Fibroblast of peridontal ligament (primary cell): ENCODE measurements around the gene NIPAL3.
A peak's percentile ranks its signal among the peaks of the same experiment; 100 is the strongest.
"Not testable (repeated sequence)": the region's sequence is repeated elsewhere in the genome, so short reads cannot be mapped to it uniquely, and the experiment has no call there.

Experiments
- DNase-seq: peaks from one replicate; pipeline ENCODE4 v3.0.0-alpha.2; 2010; ENCODE audit errors: extremely low read depth

NIPAL3 gene

GRCh38 chr1:24457866-24458265, 42.3 kb downstream of the NIPAL3 start:
- no peak for DNase-seq

GRCh38 chr1:24459551-24460266, 44.1 kb downstream of the NIPAL3 start:
- no peak for DNase-seq

DNA sequence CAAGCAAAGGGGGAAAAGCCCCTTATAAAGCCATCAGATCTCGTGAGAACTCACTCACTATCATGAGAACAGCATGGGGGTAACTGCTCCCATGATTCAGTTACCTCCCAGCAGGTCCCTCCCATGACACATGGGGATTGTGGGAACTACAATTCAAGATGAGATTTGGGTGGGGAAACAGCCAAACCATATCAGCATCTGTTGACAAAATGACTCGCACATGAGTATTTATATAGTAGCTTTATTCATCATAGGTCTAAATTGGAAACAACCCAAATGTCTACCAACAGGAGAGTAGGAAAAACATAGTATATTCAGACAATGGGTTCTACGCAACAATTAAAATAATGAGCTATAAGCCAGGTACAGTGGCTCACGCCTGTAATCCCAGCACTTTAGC, 46.5 kb downstream of the NIPAL3 start:
- DNase-seq: peak; percentile 52

DNA sequence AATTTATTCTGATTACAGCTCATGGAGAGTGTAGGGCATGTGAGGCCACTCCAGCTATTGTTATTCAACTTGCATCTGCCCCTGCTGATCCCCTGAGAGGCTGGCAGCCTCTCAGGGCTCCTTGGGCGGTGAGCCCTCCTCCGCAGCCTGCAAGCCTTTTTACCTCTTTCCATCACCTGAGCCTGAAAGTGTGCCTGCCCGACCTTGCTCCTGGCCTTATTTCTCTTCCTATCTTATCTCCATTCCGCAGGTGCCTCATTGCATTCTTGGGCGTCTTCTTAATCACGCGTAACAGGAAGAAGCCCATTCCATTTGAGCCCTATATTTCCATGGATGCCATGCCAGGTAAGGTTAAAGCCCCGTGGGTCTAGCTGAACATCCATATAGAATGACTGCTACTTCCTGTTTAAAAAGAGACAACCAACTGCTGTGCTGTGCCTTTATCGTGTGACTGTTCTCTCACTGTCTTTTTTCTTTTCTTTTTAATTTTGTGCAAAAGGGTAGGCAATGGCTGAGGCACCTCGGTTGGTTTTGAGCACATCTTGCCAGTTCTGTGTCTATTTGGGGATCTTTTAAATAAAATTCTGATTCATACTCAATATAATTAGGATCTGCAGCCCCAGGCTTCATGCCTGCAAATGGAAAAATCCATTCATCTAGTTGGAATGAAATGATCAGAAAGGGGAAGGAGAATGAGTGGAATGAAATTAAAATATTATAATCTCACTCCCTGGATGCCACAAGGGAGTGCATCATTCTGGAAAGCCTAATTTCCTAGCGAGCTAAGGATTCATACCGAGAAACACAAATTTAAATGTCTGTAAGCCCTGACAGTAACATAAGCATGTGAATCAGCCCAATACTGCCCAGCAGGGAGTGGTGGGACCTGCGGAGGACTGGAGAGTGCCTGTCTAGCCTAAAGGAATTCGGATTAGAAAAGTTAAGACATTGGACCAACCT, 48.5 kb downstream of the NIPAL3 start:
- DNase-seq: peak; percentile 60

- no peak for DNase-seq
Measured at GRCh38 chr1:24465099-24465498, 49.5 kb downstream of the NIPAL3 start.

DNA sequence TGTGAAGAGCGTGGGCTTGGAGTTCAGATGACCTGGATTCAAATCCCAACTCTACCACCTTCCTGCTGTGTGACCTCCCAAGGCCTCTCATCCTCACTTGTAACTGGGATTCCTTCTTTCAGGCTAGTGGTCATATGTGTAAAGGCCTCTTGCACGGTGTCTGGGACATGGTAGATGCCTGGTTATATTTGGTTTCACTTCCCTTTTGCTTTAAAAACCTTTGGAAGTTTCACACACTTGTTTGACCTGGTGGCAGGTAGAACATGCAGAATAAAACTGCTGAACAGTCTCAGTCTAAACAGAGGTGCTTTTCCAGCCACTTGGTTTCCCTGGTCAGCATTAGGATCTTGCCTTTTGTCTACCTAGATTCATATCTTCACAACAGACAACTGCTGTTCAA, 50.0 kb downstream of the NIPAL3 start:
- no peak for DNase-seq

GRCh38 chr1:24468685-24469316, 53.2 kb downstream of the NIPAL3 start:
- DNase-seq: peak; percentile 6

DNA sequence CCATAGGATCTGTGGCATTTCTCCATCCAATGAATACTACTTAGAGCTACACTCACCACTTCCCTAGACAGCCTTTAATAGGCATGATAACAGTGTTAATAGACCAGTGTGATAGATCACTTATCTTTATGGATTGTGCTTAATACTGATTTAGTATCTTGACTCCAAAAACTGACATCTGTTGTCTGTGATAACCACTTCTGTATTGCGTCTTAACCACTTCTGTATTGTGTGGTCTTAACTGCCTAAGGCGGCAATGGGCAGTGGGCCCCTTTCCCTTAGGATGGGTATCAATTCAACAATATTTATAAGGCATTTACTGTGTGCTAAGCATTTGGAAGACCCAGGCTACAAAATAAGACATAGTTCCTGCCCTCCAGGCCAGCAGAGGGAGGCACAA, 55.0 kb downstream of the NIPAL3 start:
- no peak for DNase-seq

DNA sequence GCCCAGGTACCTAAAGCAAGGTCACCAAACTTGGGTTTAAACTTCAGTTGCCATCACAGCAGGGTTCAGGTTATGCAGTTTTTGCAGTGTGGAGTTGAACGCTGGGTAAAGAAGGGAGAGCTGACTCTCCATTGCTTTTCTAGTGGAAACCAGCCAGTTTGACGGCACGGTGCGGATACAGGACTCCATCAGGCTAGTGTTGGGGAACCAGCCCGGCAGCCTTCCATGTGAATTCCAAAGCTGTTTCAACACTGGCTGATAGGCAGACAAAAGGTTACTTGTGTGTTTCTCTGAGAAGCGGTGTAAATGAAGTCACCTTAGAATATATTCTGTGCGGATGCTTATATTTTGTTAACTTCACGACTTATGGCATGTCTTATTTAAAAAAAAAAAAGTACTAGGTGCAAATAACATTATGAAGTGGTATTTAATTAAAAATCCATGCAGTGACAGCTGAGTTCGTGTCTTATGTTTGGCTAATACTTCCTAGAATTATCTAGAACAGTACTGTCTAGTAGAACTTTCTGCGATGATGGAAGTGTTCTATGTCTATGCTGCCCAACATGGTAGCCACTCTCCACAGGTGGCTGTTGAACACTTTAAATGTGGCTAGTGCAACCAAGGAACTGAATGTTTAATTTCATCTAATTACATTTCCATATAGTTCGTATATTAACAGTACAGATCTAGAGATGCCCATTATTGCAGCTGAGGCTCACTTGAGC, 57.1 kb downstream of the NIPAL3 start:
- DNase-seq: no peak

DNA sequence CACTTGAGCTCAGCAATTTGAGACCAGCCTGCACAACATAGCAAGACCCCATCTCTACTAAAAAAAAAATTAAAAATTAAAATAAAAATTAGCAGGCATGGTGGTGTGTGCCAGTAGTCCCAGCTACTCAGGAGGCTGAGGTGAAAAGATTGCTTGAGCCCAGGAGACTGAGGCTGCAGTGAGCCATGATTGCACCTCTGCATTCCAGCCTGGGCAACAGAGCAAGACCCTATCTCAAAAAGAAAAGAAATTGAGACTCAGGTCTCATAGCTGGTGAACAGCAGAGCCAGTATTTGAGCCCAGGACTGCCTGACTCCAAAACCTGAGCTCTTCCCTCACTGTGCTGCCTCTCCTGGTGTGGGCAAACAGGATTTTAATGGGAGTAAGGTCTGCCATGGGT, 58.6 kb downstream of the NIPAL3 start:
- no peak for DNase-seq

DNA sequence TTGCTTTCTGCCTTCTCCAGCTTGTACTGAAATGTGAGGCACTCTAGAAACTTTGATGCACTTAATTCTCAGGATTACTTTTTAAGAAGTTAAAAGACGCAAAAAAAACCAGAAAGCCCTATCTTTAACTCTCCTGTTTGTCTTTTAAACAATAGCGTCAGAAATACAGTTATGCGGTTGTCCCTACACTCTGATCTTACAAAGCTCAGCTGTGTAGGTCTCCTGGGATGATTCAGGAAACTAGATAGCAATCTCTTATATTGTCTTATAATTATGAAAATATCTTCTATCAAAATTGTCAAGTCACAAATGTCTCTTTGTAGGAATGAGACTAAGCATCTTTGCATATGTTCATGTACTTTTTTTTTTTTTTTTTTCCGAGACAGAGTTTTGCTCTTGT, 60.1 kb downstream of the NIPAL3 start:
- DNase-seq: no peak

DNA sequence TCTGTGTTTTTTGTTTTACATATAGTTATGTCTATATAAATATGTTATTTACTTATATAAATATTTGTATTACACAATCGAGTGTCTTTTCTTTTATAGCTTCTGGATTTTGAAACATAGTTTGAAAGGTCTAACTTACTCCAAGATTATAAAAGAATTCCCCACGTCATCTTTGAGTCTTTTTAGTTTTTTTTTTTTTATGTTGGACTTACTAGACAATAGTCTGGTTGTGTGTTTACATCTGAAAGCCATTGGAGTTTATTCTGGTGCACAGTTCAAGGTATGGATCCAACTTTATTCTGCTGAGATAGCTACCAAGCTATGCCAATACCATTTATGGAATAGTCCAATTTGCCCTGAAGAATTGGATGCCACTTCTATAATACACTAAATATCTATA, 61.0 kb downstream of the NIPAL3 start:
- DNase-seq: no peak

DNA sequence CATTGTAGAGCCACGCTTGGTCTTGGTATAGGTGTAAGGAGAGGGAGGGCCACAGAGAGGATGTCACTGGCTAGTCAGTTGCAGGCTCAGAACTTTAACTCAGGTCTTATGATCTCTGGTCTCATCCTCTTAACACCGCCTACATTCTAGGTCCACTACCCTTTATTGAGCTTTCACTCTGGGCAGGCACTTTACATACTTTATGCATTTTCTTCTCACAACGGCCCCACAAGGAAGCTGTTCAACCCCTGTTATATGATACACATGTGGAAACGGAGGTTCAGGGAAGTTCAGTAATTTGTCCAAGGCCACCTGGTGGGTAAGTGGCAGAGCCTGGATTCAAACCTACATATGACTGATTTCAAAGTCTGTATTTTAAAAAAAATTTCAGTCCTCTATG, 61.7 kb downstream of the NIPAL3 start:
- DNase-seq: no peak

- DNase-seq: no peak
Measured at GRCh38 chr1:24481101-24481500, 65.5 kb downstream of the NIPAL3 start.

DNA sequence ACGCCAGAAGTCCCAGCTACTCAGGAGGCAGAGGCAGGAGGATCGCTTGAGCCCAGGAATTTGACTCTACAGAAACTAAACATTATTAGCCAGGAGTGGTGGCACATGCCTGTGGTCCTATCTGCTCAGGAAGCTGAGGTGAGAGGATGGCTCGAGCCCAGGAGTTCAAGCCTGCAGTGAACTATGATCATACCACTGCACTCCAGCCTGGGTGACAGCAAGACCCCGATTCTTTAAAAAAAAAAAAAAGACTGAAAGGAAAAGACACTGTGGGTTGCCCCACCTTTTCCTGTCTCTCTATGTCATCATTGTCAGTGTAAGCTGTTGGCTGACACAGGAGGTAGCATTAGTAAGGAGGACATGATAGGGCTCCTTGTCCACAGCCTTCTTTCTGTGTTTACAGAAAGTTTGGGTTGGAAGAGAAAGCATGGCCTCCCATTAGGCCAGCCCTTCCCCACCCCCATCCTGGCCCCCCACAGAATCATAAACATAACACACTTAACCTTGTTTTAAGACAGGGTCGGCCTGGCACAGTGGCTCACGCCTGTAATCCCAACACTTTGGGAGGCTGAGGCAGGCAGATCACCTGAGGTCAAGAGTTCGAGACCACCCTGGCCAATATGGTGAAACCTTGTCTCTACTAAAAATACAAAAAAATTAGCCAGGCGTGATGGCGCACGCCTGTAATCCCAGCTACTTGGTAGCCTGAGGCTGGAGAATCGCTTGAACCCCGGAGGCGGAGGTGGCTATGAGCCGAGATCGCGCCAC, 66.4 kb downstream of the NIPAL3 start:
- no peak for DNase-seq

DNA sequence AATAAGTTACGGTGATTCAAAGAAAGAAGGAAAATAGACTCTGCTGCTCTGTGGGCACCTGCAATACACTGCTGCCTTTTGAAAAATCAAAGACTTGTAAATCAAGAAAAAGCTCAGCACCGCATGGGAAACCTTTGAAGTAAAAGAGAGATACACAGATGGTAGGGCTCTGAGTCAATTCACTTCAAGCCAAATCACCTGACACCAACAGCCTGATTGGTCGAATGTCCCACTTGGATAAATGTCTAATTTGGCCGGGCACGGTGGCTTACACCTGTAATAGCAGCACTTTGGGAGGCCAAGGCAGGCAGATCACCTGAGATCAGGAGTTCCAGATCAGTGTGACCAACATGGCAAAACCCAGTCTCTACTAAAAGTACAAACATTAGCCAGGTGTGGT, 67.8 kb downstream of the NIPAL3 start:
- DNase-seq: no peak

DNA sequence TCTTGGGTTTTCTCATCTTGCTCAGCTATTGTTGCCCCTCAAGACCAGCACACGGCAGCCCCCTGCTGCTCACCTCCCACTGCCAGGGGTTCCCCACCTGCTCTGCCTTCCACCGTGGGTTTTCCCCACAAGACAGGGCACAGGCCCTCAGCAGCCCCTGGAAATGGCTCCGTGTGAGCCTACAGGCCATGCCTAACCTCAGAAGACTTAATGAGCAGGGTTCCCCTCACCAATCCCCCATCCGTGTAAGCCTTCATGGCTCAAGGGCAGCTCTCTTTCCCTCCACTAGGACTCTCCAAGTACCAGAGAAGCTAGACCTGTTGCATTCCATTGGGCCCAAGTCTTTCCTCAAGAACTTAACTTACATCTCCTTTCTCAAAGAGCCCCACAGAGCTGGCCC, 68.6 kb downstream of the NIPAL3 start:
- no peak for DNase-seq

DNA sequence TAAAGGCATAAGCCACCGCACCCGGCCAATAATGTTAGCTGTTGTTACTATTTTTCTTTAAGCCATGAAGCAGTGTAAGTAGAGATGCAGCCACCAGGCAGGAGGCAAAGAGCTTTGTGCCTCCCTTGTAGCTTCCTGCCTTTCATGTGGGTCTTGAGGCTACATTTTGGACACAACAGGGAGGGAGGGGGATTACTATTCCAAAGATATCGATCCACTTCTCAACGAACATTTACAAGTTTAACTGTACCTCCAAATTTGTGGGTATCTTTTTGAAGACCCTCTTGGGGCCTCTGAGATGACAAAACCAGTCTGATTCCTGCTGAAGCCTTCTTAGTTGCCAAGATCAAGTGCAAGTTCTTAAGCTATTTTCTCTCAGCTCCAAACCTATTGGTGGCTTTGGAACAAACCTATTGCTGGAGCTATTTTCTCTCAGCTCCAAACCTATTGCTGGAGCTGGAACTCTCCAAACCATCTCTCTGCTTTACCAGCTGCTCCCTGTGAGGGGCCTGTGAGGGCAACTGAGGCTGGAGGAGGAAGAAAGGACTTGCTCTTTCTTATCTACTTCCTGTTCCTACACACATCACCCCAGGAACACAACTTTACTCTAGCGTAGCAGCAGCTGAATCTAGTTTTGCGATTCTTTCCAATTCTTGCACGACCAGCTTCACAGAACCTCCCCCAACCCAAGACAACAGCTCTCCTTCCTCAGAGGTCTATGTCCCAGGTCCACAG, 70.9 kb downstream of the NIPAL3 start:
- DNase-seq: no peak

DNA sequence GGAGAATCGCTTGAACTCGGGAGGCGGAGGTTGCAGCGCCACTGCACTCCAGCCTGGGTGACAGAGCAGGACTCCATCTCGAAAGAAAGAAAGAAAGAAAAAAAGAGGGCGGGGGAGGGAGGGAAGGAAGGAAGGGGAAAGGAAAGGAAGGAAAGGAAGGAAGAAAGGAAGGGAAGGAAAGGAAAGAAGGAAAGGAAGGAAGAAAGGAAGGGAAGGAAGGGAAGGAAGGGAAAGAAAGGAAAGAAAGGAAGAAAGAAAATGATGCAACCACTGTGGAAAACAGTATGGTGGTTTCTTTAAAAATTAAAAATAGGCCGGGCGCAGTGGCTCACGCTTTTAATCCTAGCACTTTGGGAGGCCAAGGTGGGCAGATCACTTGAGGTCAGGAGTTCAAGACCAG, 71.9 kb downstream of the NIPAL3 start:
- DNase-seq: no peak

GRCh38 chr1:24488159-24488558, 72.6 kb downstream of the NIPAL3 start:
- not testable (repeated sequence) for DNase-seq
